ENCODE results near the gene SFMBT1.

The SFMBT1 gene

DNA sequence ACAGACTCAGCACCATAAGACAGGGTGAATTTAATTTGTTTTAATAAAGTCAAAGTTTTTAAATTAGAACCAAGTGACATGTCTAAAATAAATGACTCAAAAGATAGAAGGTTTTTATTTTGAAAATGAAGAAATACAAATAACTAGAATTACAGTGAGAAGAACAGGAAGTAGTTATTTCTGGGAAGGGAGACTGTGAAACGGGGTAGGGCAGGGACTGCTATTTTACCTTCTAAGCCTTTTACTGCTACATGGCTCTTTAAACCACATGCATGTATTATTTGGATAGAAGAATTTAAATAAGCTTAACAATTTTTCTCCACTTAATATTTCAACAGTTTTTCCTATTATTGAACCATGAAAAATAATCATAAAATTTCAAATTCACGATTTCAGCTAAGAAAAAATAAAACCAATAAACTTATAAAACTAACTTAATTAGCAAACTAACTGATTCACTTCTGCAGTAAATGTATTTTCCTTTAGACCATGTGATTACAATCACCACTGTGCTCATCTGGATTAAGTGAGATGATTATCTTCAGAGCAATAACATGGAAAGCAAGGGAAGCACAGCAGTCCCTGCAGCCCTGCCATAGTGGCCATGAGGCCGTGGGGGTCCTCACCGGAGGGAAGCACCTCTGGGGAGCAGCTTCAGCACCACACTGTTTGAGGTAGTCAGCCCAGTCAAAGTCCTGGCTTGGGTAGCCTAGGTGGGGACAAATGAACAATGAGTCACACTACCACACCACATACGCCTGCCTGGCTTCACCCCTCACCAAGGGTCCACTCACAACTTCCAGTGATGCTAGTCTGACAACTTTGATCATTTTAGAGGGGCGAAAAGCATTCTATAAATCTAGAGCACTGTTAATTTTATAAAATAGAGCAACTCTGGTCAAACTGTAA lies 120.2 kb downstream of the SFMBT1 start:
- Histone ChIP-seq H3K36me3 (ENCODE audit: insufficient read depth, low read length) (peaks cover 29% of the 10 kb centered on the region; the same call in 1 of the 2 replicates), H4K20me1 (ENCODE audit: insufficient read depth, low read length) (no peaks in the 10 kb centered on the region), H3K9me3 (ENCODE audit: low read length) (no peaks in the 10 kb centered on the region), H3K9me2 (ENCODE audit: low read depth, low read length) (no peaks in the 10 kb centered on the region), H3K79me2 (ENCODE audit: insufficient read depth, low read length) (no peaks in the 10 kb centered on the region), H3K9ac (ENCODE audit: low read length) (no peak overlapping the region), H3K27ac (ENCODE audit: low read depth, low read length, poor library complexity, severe bottlenecking) (no peak overlapping the region), H3K4me3 (ENCODE audit: low read depth, low read length, poor library complexity, severe bottlenecking) (no peak overlapping the region), H3K4me2 (ENCODE audit: low read length) (no peak overlapping the region), H2AFZ (ENCODE audit: low read length) (no peak overlapping the region), H3K4me1 (ENCODE audit: insufficient read depth, low read length, severe bottlenecking) (peaks cover 13% of the 10 kb centered on the region), H3F3A (ENCODE audit: insufficient read depth, low read length) (no peaks in the 10 kb centered on the region), H3K27me3 (ENCODE audit: insufficient read depth, low read length) (no peaks in the 10 kb centered on the region)
- no peak for TF ChIP-seq EZH2 (IDR thresholded peaks at IDR 0.05; ENCODE audit: borderline replicate concordance, low read length)
- TF ChIP-seq, protein P1, sequence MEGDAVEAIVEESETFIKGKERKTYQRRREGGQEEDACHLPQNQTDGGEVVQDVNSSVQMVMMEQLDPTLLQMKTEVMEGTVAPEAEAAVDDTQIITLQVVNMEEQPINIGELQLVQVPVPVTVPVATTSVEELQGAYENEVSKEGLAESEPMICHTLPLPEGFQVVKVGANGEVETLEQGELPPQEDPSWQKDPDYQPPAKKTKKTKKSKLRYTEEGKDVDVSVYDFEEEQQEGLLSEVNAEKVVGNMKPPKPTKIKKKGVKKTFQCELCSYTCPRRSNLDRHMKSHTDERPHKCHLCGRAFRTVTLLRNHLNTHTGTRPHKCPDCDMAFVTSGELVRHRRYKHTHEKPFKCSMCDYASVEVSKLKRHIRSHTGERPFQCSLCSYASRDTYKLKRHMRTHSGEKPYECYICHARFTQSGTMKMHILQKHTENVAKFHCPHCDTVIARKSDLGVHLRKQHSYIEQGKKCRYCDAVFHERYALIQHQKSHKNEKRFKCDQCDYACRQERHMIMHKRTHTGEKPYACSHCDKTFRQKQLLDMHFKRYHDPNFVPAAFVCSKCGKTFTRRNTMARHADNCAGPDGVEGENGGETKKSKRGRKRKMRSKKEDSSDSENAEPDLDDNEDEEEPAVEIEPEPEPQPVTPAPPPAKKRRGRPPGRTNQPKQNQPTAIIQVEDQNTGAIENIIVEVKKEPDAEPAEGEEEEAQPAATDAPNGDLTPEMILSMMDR (IDR thresholded peaks at IDR 0.05; ENCODE audit: low read length): no peak

DNA sequence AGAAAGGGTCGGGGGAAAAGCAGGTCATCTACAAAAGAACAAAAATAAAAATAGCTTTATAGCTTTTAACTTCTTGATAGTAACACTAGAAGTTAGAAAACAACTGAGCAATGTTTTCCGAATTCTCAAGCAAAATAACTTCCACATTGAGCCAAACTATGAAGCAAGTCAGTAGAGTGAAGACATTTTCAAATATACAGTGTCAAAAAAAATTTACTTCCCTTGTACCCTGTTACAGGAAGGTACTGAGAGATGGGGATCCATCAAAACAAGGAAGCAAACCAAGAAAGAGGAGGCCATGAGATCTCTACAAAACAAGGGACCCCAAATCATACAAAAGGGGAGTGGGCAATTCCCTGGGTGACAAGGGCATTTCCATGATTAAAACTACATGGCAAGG lies 121.9 kb downstream of the SFMBT1 start:
- H3K36me3 ChIP-seq (ENCODE audit: insufficient read depth, low read length): peaks cover 36% of the 10 kb centered on the region; the same call in 1 of the 2 replicates
- no peaks in the 10 kb centered on the region for H3K9me3 ChIP-seq (ENCODE audit: low read length)
- H4K20me1 ChIP-seq (ENCODE audit: insufficient read depth, low read length): no peaks in the 10 kb centered on the region
- H3K9ac ChIP-seq (ENCODE audit: low read length): no peak overlapping the region
- peaks cover 8% of the 10 kb centered on the region for H3K4me1 ChIP-seq (ENCODE audit: insufficient read depth, low read length, severe bottlenecking)
- TF ChIP-seq EZH2 (IDR thresholded peaks at IDR 0.05; ENCODE audit: borderline replicate concordance, low read length): no peak
- TF ChIP-seq, protein P1 (IDR thresholded peaks at IDR 0.05; ENCODE audit: low read length): no peak
- no peaks in the 10 kb centered on the region for H3K9me2 ChIP-seq (ENCODE audit: low read depth, low read length)
- no peaks in the 10 kb centered on the region for H3F3A ChIP-seq (ENCODE audit: insufficient read depth, low read length)
- H2AFZ ChIP-seq (ENCODE audit: low read length): no peak overlapping the region
- no peak overlapping the region for H3K4me2 ChIP-seq (ENCODE audit: low read length)
- H3K79me2 ChIP-seq (ENCODE audit: insufficient read depth, low read length): no peaks in the 10 kb centered on the region
- no peak overlapping the region for H3K27ac ChIP-seq (ENCODE audit: low read depth, low read length, poor library complexity, severe bottlenecking)
- no peak overlapping the region for H3K4me3 ChIP-seq (ENCODE audit: low read depth, low read length, poor library complexity, severe bottlenecking)
- no peaks in the 10 kb centered on the region for H3K27me3 ChIP-seq (ENCODE audit: insufficient read depth, low read length)

DNA sequence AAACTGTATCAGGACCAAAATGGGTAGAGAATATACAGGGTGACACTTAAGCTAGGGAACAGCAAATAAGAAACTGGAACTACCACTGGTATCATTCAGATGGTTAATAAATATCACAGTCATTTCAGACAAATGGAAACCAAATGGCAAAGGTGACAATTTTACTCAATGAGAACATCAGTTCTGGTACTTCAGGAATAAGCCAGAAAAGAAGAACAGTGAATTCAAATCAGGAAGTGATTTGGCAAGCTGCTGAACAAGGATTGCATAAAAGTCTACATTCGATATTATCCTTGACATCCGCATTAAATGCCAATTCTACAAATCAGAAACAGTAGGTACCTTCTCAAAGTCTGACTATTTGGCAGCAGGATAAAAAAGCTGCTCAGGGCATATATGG lies 125.0 kb downstream of the SFMBT1 start:
- no peak overlapping the region for H3K9ac ChIP-seq (ENCODE audit: low read length)
- peaks cover 44% of the 10 kb centered on the region; the same call in 1 of the 2 replicates for H3K36me3 ChIP-seq (ENCODE audit: insufficient read depth, low read length)
- H3K4me2 ChIP-seq (ENCODE audit: low read length): no peak overlapping the region
- no peak overlapping the region for H2AFZ ChIP-seq (ENCODE audit: low read length)
- H3K9me3 ChIP-seq (ENCODE audit: low read length): no peaks in the 10 kb centered on the region
- no peak for TF ChIP-seq EZH2 (IDR thresholded peaks at IDR 0.05; ENCODE audit: borderline replicate concordance, low read length)
- TF ChIP-seq, protein P1 (IDR thresholded peaks at IDR 0.05; ENCODE audit: low read length): no peak
- H3K9me2 ChIP-seq (ENCODE audit: low read depth, low read length): no peaks in the 10 kb centered on the region
- no peak overlapping the region for H3K27ac ChIP-seq (ENCODE audit: low read depth, low read length, poor library complexity, severe bottlenecking)
- peaks cover 6% of the 10 kb centered on the region for H3K4me1 ChIP-seq (ENCODE audit: insufficient read depth, low read length, severe bottlenecking)
- H3K79me2 ChIP-seq (ENCODE audit: insufficient read depth, low read length): no peaks in the 10 kb centered on the region
- H3K4me3 ChIP-seq (ENCODE audit: low read depth, low read length, poor library complexity, severe bottlenecking): no peak overlapping the region
- H3K27me3 ChIP-seq (ENCODE audit: insufficient read depth, low read length): no peaks in the 10 kb centered on the region
- no peaks in the 10 kb centered on the region for H3F3A ChIP-seq (ENCODE audit: insufficient read depth, low read length)
- no peaks in the 10 kb centered on the region for H4K20me1 ChIP-seq (ENCODE audit: insufficient read depth, low read length)
